Fibroblast of lung (primary cell): ENCODE data around the gene OTUB2. TPM values are rescaled to one million over a fixed set of nuclear protein-coding genes. Genes with fewer than 3 reads are reported as not detected.

ENCODE experiments used
- DNase-seq, 2 donors: peaks; one replicate each; pipeline versions ENCODE4 v3.0.0 to v3.0.0-alpha.2; 2010; ENCODE audit warnings: low read depth in 2 of 2
- H2AFZ ChIP-seq: 2 replicates; pipeline ENCODE4 v1.5.1; 2012; ENCODE audit warnings: low read length, control low read depth, inconsistent platforms
- H3K27ac ChIP-seq: 2 replicates; pipeline ENCODE4 v1.5.1; 2011; ENCODE audit warnings: low read length, control low read depth; ENCODE audit not compliant: insufficient read depth
- H3K27me3 ChIP-seq: 2 replicates; pipeline ENCODE4 v1.5.1; 2011; ENCODE audit warnings: mild to moderate bottlenecking, low read length; ENCODE audit not compliant: control insufficient read depth, insufficient read depth
- H3K36me3 ChIP-seq: 2 replicates; pipeline ENCODE4 v1.5.1; 2011; ENCODE audit warnings: low read length; ENCODE audit not compliant: control insufficient read depth, insufficient read depth
- H3K4me1 ChIP-seq: 2 replicates; pipeline ENCODE4 v1.5.1; 2011; ENCODE audit warnings: low read length; ENCODE audit not compliant: control insufficient read depth, insufficient read depth; ENCODE audit errors: extremely low read depth
- H3K4me2 ChIP-seq: 2 replicates; pipeline ENCODE4 v1.5.1; 2011; ENCODE audit warnings: low read length, control low read depth; ENCODE audit not compliant: insufficient read depth; ENCODE audit errors: extremely low read depth
- H3K4me3 ChIP-seq, 4 experiments: fragments of 200-600 bp in 1 of 4; sonication (generic) in 1 of 4; replicated peaks in 1 of 4; 2 replicates each; pipeline ENCODE4 v1.5.1; 2011 to 2016; ENCODE audit warnings: low read length in 4 of 4, low read depth in 3 of 4, mild to moderate bottlenecking in 3 of 4, control low read depth in 2 of 4, inconsistent platforms in 1 of 4, mixed read lengths in 1 of 4; ENCODE audit not compliant: insufficient read depth in 1 of 4; ENCODE audit errors: control extremely low read depth in 1 of 4
- H3K79me2 ChIP-seq: 2 replicates; pipeline ENCODE4 v1.5.1; 2012; ENCODE audit warnings: mild to moderate bottlenecking, low read length, inconsistent platforms; ENCODE audit not compliant: control insufficient read depth, insufficient read depth
- H3K9ac ChIP-seq: 2 replicates; pipeline ENCODE4 v1.5.1; 2011; ENCODE audit warnings: mild to moderate bottlenecking, low read length, control low read depth; ENCODE audit not compliant: insufficient read depth
- H3K9me3 ChIP-seq: 2 replicates; pipeline ENCODE4 v1.5.1; 2012; ENCODE audit warnings: low read depth, low read length; ENCODE audit not compliant: control insufficient read depth, insufficient read depth
- H4K20me1 ChIP-seq: 2 replicates; pipeline ENCODE4 v1.5.1; 2011; ENCODE audit warnings: low read length; ENCODE audit not compliant: control insufficient read depth, insufficient read depth; ENCODE audit errors: extremely low read depth
- CTCF ChIP-seq, 2 donors: IDR thresholded peaks in 1 of 2; conservative IDR thresholded peaks in 1 of 2; 1 replicate in 1 of 2; 2 replicates in 1 of 2; pipeline ENCODE4 v1.5.1; 2011 to 2012; ENCODE audit warnings: low read length in 2 of 2, control low read depth in 1 of 2, inconsistent platforms in 1 of 2, low read depth in 1 of 2, mild to moderate bottlenecking in 1 of 2
- EZH2 ChIP-seq: IDR thresholded peaks from 2 replicates; pipeline ENCODE4 v1.5.1; 2012; ENCODE audit warnings: low read length, control low read depth, mild to moderate bottlenecking; ENCODE audit errors: missing control alignments
- polyA plus RNA-seq, 2 donors: library from polyadenylated mRNA; depleted of rRNA in 1 of 2; stranded (reverse) in 1 of 2; unstranded in 1 of 2; fragments of >200 nt; gene quantifications; 2 replicates each; pipeline ENCODE4 v1.2.1, GENCODE V29; 2011 to 2012; ENCODE audit warnings: missing spikeins in 1 of 2
- total RNA-seq: library from RNA; depleted of rRNA; stranded (reverse); fragments of >200 nt; gene quantifications from 2 replicates; pipeline ENCODE4 v1.2.1, GENCODE V29; 2014

OTUB2 gene
- total and polyA plus RNA-seq, 2 donors (not counting 1 experiment from before 2014, with no cell fraction given) = 1.3 to 2.3 TPM

- no peak for TF ChIP-seq EZH2
- DNase-seq = no peak
- H3K4me1 ChIP-seq = peaks cover 19% of the 10 kb centered on the region
- H4K20me1 ChIP-seq = no peaks in the 10 kb centered on the region
- H3K9me3 ChIP-seq = no peaks in the 10 kb centered on the region
- H3K36me3 ChIP-seq = no peaks in the 10 kb centered on the region
- H2AFZ ChIP-seq = no peak overlapping the region
- H3K4me2 ChIP-seq = no peak overlapping the region
- H3K79me2 ChIP-seq = no peaks in the 10 kb centered on the region
- no peak overlapping the region for H3K27ac ChIP-seq
- H3K27me3 ChIP-seq = no peaks in the 10 kb centered on the region
- H3K9ac ChIP-seq = no peak overlapping the region
- H3K4me3 ChIP-seq = no peak overlapping the region
Measured at GRCh38 chr14:94037954-94038353, 11.8 kb downstream of the OTUB2 start.

GRCh38 chr14:94038510-94038909 lies 12.4 kb downstream of the OTUB2 start:
- peaks cover under 1% of the 10 kb centered on the region for H3K36me3 ChIP-seq
- no peak overlapping the region for H2AFZ ChIP-seq
- DNase-seq = no peak
- no peaks in the 10 kb centered on the region for H3K9me3 ChIP-seq
- no peaks in the 10 kb centered on the region for H3K27me3 ChIP-seq
- peaks cover 23% of the 10 kb centered on the region for H3K4me1 ChIP-seq
- no peak overlapping the region for H3K9ac ChIP-seq
- TF ChIP-seq EZH2 = no peak
- TF ChIP-seq CTCF (conservative IDR thresholded peaks at IDR 0.05 in 1 of 2, IDR thresholded peaks at IDR 0.05 in 1 of 2; ENCODE audit: low read depth in 1 of 2, low read length in 2 of 2) = no peak
- no peaks in the 10 kb centered on the region for H3K79me2 ChIP-seq
- no peak overlapping the region for H3K4me2 ChIP-seq
- H3K27ac ChIP-seq = no peak overlapping the region
- no peaks in the 10 kb centered on the region for H4K20me1 ChIP-seq
- no peak overlapping the region for H3K4me3 ChIP-seq

- no peaks in the 10 kb centered on the region for H3K79me2 ChIP-seq
- peaks cover 25% of the 10 kb centered on the region for H3K4me1 ChIP-seq
- no peak overlapping the region for H3K4me3 ChIP-seq
- H2AFZ ChIP-seq = no peak overlapping the region
- TF ChIP-seq EZH2 = no peak
- TF ChIP-seq CTCF (conservative IDR thresholded peaks at IDR 0.05 in 1 of 2, IDR thresholded peaks at IDR 0.05 in 1 of 2; ENCODE audit: low read depth in 1 of 2, low read length in 2 of 2) = no peak
- no peak overlapping the region for H3K9ac ChIP-seq
- DNase-seq = no peak
- no peaks in the 10 kb centered on the region for H3K9me3 ChIP-seq
- H3K27me3 ChIP-seq = no peaks in the 10 kb centered on the region
- peaks cover 2% of the 10 kb centered on the region for H3K36me3 ChIP-seq
- no peak overlapping the region for H3K27ac ChIP-seq
- H4K20me1 ChIP-seq = no peaks in the 10 kb centered on the region
- H3K4me2 ChIP-seq = no peak overlapping the region
Measured at GRCh38 chr14:94038921-94039629, 12.9 kb downstream of the OTUB2 start.
